Measurements from ENCODE around the gene ANXA8.
A peak's percentile ranks its signal among the peaks of the same experiment; 100 is the strongest.
"Not testable (repeated sequence)": the region's sequence is repeated elsewhere in the genome, so short reads cannot be mapped to it uniquely, and the experiment has no call there.

ANXA8 gene

DNA sequence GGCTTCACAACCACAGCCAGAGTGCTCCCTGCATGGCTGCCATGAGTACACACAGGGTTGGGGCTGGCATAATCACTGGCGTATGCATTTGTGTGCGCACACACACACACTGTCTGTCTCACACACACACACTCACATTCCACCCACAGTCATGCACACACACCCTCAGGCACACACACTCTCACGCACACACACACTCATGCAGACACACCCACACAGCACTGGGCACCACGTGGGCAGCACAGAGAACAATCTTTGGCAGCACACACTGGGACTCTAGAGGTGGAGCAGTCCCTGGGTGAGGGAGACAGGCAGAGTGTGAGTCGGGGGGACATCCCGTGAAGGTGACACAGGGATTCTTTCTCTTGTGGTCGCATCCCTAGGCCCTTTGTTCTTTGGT is 10.4 kb downstream of the ANXA8 start:
- H3K27me3 ChIP-seq (ENCODE audit: low read depth); H3K9me3 ChIP-seq; in situ Hi-C loops (cut with MboI; ENCODE audit: low sequenced_read_pairs); H3K4me1 ChIP-seq; H3K36me3 ChIP-seq (replicated peaks); H3K4me3 ChIP-seq; DNase-seq (ENCODE audit: low spot score in 2 of 2): not testable (repeated sequence)

DNA sequence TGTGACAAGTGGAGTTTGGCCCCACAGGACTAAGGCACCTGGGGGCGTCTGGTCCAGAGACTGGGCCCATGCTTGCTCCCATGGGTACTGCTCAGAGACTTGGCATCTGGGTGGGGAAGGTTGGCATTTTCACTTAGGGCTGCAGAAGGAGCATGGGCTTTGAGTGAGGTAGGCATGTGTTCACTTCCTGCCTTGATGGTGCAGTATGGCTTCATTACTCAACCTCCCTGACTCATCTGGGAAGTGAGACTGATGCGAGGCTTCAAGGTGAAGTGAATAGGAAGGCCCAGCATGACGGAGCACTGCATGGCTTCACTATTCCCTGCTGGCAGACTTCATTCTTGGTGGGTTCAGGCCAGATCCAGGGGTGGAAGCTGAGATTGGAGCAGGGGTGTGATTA is 11.3 kb downstream of the ANXA8 start:
- DNase-seq (ENCODE audit: low spot score in 2 of 2); H3K36me3 ChIP-seq (replicated peaks); H3K27me3 ChIP-seq (ENCODE audit: low read depth); in situ Hi-C loops (cut with MboI; ENCODE audit: low sequenced_read_pairs); H3K9me3 ChIP-seq; H3K4me3 ChIP-seq; H3K4me1 ChIP-seq: not testable (repeated sequence)

DNA sequence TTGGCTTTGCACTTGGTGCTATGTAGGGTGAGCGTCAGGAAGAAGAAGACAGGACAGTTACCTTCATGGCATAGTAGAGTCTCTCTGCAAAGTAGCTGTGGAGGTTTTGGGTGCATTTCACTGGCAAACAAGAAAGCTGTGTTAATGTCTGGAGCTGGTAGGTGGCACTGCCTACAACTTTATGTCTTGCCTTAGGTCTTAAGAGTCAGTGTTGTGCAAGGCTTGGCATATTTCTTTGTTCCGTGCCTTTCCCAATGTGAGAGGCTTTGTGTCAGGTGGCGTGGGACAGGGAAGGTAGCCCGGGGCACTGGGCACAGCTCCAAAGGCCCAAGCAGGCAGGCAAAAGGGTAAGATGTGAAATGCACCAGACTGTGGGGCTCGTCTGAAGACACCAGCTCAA is 11.8 kb downstream of the ANXA8 start:
- H3K36me3 ChIP-seq (replicated peaks); in situ Hi-C loops (cut with MboI; ENCODE audit: low sequenced_read_pairs); H3K9me3 ChIP-seq; H3K4me3 ChIP-seq; H3K4me1 ChIP-seq; H3K27me3 ChIP-seq (ENCODE audit: low read depth); DNase-seq (ENCODE audit: low spot score in 2 of 2): not testable (repeated sequence)

DNA sequence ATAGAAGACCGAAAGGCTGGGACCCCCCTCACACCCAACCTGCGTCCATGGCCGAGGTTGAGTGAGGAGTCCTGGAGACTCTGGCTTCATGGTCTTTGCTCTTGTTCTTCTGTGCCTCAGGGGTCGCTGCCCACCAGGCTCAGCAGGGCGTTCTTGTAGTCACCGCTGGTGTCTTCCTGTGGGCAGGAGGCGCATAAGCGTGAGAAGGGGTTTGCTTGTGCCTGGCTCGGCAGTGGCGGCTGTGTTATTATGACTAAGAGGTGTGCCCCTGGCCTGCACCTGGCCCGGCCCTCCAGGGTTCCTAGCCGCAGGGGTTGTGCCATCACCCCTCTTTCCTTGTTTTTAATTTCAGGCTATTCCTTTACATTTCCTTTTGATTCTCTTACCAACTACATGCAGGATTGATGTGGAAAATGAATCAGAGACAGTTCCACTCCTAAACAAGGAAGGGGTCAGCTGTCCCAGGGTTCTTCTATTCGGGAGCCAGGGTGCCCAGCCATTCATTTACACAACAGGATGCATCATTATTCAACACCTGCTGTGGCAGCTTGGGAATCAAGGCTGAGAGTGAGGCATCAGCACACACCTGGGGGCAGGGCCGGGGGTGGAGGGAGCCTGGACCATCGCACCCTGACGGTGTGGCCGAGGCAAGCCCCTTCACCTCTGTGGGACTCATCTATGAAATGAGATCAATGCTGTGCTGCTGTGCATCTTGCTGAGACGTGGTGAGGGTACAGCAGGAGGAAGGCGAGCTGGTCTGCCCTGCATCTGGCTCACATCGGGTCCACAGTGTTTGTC is 15.0 kb downstream of the ANXA8 start:
- H3K4me1 ChIP-seq; DNase-seq (ENCODE audit: low spot score in 2 of 2); in situ Hi-C loops (cut with MboI; ENCODE audit: low sequenced_read_pairs); H3K9me3 ChIP-seq; H3K27me3 ChIP-seq (ENCODE audit: low read depth); H3K4me3 ChIP-seq; H3K36me3 ChIP-seq (replicated peaks): not testable (repeated sequence)

DNA sequence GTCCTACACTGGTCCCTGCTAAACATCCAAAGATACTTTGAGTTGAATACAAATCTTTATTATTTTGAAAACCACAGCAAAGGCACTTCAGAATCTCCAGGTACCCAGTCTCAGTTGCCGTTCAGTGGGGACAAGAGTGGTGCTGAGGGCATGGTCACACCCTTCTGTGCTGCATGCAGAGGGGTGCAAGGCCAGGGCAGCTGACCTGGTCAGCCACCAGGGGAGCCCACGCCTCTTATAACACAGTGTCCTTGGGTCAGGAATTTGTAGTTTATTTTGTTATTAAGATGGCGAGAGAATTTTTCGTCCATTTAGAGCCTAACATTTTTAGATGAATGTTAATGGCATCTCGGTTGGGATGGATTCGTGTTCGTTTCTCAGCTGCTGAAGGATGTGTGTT is 16.0 kb downstream of the ANXA8 start:
- H3K4me3 ChIP-seq; H3K9me3 ChIP-seq; H3K4me1 ChIP-seq; H3K36me3 ChIP-seq (replicated peaks); in situ Hi-C loops (cut with MboI; ENCODE audit: low sequenced_read_pairs); DNase-seq (ENCODE audit: low spot score in 2 of 2); H3K27me3 ChIP-seq (ENCODE audit: low read depth): not testable (repeated sequence)

DNA sequence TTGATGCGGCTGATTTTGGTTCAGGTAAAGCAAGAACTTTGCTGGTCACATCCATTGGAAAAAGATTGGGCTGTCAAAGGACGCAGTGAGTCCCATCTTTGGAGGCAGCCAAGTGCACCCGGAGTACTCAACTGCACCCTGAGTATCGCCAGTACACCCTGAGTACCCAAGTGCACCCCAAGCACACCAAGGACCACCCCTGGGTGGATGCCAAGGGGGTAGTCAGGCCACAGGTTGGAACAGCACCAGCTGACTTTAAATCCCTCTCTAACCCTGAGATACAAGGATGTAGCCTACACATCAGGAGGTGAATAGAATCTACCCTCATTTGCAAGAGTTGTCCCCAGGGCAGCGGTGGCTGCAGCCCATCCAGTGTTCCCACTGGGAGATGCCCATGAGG is 16.5 kb downstream of the ANXA8 start:
- H3K4me3 ChIP-seq; H3K36me3 ChIP-seq (replicated peaks); H3K27me3 ChIP-seq (ENCODE audit: low read depth); in situ Hi-C loops (cut with MboI; ENCODE audit: low sequenced_read_pairs); DNase-seq (ENCODE audit: low spot score in 2 of 2); H3K4me1 ChIP-seq; H3K9me3 ChIP-seq: not testable (repeated sequence)

DNA sequence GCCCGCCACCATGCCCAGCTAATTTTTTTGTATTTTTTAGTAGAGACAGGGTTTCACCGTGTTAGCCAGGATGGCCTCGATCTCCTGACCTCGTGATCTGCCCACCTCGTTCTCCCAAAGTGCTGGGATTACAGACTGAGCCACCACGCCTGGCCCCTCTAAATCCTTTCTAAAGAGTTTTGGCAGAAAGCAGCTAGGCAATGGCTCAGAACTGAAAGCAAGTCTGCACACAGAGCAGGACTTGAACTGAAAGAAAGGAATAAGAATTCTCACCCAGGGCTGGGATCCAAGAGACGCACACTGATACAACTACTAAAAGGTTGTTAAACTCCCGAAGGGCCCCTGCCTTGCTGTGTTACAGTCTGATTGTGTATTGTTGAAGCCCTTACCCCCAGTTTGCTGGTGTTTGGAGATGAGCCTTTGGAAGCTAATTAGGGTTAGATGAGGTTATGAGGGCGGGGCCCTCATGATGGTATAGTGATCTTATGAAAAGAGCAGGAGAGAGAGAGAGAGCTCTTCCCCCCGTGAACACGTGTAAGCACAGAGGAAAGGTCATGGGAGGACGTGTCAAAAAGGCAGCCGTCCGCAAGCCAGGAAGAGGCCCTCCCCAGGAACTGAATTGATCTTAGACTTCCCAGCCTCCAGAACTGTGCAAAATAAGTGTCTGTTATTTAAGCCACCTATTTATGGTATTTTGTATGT is 18.5 kb downstream of the ANXA8 start:
- H3K27me3 ChIP-seq (ENCODE audit: low read depth); H3K4me3 ChIP-seq; DNase-seq (ENCODE audit: low spot score in 2 of 2); in situ Hi-C loops (cut with MboI; ENCODE audit: low sequenced_read_pairs); H3K9me3 ChIP-seq; H3K4me1 ChIP-seq; H3K36me3 ChIP-seq (replicated peaks): not testable (repeated sequence)

DNA sequence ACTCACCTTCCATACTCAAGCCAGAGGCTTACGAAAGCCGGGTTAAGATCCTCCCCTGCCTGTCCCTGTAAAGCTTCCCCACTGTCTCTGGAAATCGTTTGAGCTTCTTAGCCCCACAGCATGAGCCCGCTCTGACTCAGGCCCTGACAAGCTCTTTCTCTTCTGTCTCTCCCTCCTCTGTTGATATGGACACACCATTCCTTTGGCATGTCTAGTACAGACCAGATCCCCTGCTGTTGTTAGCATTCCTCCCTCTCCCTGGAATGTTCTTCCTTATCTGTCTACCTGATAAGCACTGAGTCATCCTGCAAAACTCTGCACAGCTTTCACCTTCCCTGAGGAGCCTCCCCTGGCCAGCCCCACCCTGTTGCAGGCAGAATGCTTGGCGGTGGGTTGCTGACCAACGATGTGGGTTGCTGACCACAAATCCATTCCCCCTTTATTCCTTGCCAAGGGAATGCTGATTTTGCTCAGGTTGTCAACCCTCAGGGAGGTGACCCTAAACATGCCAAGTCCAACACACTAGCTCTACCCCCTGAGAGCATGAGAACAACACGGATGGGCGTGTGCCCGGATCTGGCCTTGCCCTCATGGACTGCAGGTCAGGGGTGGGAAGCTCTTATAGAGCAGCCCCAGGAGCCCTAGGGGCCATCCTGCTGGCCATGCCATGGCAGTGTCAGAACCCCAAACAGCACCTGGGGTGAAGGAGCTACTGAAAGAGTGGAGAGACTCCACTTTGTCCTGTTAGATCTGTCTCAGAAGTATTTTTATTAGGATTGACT is 21.1 kb downstream of the ANXA8 start:
- H3K4me1 ChIP-seq; H3K4me3 ChIP-seq; H3K27me3 ChIP-seq (ENCODE audit: low read depth); in situ Hi-C loops (cut with MboI; ENCODE audit: low sequenced_read_pairs); DNase-seq (ENCODE audit: low spot score in 2 of 2); H3K36me3 ChIP-seq (replicated peaks); H3K9me3 ChIP-seq: not testable (repeated sequence)

DNA sequence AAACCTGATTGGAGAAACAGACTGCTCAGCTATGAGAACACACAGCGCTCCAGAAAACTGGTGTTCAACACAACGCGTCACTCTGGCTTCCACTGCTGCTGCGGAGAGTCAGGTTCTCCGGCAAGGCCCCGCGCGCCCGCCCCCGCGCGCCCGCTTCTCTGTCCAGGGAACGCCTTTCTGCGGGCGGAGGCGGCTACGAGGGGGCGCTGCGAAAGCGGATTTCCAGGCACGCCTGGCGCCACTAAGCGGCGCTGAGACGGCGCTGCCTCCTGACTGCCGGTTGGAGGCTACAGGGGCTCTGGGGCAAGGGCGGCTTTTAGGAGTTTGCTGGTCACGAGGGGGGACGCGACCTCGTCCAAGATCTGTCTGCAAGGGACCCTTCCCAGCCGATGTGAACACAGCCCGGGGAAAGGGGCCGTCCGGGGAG is 22.6 kb downstream of the ANXA8 start:
- DNase-seq (ENCODE audit: low spot score in 2 of 2), result peak in 1 of 2 experiments; percentile 43
- H3K4me3 ChIP-seq; H3K4me1 ChIP-seq; H3K27me3 ChIP-seq (ENCODE audit: low read depth); H3K36me3 ChIP-seq (replicated peaks); H3K9me3 ChIP-seq; in situ Hi-C loops (cut with MboI; ENCODE audit: low sequenced_read_pairs): not testable (repeated sequence)

DNA sequence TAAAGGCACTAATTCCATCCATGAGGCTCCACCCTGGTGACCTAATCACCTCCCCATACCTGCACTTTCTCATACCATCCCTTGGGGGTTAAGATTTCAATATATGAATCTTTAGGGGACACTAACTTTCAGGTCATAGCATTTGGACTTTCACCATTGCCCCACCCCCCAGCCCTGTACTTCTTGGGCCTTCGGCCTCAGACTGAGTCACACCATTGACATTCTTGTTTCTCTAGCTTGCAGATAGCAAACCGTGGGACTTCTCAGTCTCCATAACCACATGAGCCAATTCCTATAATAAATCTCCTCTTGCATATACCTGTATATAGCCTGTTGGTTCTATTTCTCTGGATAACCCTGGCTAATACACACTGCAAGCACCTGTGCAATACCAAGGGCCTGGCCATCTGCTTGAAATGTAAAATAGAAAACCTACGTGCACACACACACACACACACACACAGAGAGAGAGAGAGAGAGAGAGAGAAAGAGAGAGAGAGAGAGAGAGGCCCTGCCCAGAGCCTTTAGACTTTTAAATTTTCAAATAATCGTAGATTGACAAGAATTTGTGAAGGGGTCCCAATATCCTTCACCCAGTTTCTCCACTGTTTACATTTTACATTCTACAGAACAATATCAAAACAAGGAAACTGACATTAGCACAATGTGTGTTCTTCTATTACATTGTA is 25.3 kb downstream of the ANXA8 start:
- H3K4me1 ChIP-seq, result no peaks in the 10 kb centered on the region
- H3K27me3 ChIP-seq (ENCODE audit: low read depth), result no peaks in the 10 kb centered on the region
- no peak overlapping the region for H3K4me3 ChIP-seq
- DNase-seq (ENCODE audit: low spot score in 2 of 2), result no peak
- H3K9me3 ChIP-seq, result no peaks in the 10 kb centered on the region
- H3K36me3 ChIP-seq (replicated peaks), result no peaks in the 10 kb centered on the region
- in situ Hi-C loops (cut with MboI; ENCODE audit: low sequenced_read_pairs), result no loop called here

DNA sequence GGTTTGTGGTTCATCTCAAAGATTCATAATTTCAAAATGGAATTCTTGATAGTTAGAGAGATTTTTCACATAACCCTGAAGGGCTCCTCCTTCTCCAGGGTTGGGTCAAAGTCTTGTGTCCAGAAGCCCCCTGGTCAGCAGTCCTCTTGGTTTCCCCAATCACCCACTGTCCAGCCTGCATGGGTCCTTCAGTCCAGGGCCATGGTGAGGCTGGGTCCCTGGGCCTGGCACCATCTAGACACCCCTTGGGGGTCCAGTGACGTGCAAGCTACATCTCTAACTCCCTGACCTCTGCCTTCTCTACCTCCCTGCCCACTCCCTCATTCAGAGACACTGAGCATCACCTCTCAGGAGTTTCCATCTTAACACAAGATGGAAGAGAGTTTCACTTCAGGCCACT is 26.1 kb downstream of the ANXA8 start:
- in situ Hi-C loops (cut with MboI; ENCODE audit: low sequenced_read_pairs), result no loop called here
- H3K27me3 ChIP-seq (ENCODE audit: low read depth), result no peaks in the 10 kb centered on the region

DNA sequence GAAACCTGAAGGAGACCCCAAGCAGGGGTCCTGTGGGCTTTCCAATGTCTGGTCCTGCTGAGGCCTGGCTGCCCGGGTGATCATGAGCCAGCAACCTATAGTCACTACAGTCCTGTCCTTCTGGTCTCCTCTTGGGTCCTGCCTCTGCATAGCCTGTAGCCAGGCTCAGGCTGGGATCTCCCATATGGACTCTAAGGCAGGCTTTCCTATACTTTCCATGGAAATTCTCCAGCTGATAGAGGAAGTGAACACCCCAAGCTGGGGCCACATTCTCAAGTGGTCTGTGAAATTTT is 26.4 kb downstream of the ANXA8 start:
- no peaks in the 10 kb centered on the region for H3K9me3 ChIP-seq
- H3K27me3 ChIP-seq (ENCODE audit: low read depth), result no peaks in the 10 kb centered on the region
- H3K4me3 ChIP-seq, result no peak overlapping the region
- DNase-seq (ENCODE audit: low spot score in 2 of 2), result no peak
- H3K36me3 ChIP-seq (replicated peaks), result no peaks in the 10 kb centered on the region
- in situ Hi-C loops (cut with MboI; ENCODE audit: low sequenced_read_pairs), result no loop called here
- H3K4me1 ChIP-seq, result no peaks in the 10 kb centered on the region

More for the DNA sequence above, 26.1 kb downstream of the ANXA8 start:
- Histone ChIP-seq H3K9me3 (no peaks in the 10 kb centered on the region), H3K4me1 (no peaks in the 10 kb centered on the region), H3K4me3 (no peak overlapping the region), H3K36me3 (replicated peaks) (no peaks in the 10 kb centered on the region)
- DNase-seq (ENCODE audit: low spot score in 2 of 2), result no peak

DNA sequence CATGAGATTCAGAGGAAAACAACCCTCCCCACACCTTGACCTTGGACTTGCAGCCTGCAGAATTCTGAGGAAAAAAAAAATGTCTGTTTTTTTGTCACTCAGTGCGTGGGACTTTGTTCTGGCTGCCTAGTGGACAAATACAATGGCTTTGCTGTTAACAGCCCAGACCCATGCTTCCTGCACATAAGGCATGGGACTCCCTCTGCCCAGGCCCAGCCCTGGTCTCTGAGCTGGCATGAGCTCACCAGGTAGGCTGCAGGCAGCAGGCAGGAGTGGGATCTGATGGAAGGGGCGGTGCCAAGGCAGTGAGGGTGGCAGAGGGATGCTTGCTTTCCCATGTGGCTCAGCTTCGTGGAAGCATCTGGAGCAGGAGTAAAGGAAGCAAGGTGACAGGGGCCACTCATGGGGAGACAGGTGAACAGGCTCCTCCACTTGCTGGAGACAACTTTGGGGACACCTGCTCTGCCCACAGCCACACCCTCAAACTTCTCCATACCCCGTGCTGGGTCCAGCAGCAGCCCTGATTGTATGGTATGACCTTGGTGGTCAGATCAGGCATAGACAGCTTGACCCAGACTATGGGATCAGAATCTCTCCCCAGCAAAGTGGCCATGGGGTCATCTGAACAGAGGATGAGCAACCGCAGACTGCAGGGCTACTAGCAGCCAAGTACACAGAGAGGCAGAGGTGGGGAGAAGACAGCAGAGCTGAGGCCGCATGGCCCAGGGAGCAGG is 27.0 kb downstream of the ANXA8 start:
- DNase-seq (ENCODE audit: low spot score in 2 of 2), result no peak
- Histone ChIP-seq H3K9me3 (no peaks in the 10 kb centered on the region), H3K27me3 (ENCODE audit: low read depth) (no peaks in the 10 kb centered on the region), H3K4me1 (no peaks in the 10 kb centered on the region), H3K4me3 (no peak overlapping the region), H3K36me3 (replicated peaks) (no peaks in the 10 kb centered on the region)
- in situ Hi-C loops (cut with MboI; ENCODE audit: low sequenced_read_pairs), result no loop called here

Data from HAP-1 (cell line).